HG03460 (cell line): ENCODE measurements around the gene FSHR.

Experiments
- ATAC-seq: cut with Tn5 transposase; IDR thresholded peaks from one replicate; pipeline ENCODE4 v1.9.1; 2021; ENCODE audit not compliant: unreplicated experiment

The FSHR gene, protein sequence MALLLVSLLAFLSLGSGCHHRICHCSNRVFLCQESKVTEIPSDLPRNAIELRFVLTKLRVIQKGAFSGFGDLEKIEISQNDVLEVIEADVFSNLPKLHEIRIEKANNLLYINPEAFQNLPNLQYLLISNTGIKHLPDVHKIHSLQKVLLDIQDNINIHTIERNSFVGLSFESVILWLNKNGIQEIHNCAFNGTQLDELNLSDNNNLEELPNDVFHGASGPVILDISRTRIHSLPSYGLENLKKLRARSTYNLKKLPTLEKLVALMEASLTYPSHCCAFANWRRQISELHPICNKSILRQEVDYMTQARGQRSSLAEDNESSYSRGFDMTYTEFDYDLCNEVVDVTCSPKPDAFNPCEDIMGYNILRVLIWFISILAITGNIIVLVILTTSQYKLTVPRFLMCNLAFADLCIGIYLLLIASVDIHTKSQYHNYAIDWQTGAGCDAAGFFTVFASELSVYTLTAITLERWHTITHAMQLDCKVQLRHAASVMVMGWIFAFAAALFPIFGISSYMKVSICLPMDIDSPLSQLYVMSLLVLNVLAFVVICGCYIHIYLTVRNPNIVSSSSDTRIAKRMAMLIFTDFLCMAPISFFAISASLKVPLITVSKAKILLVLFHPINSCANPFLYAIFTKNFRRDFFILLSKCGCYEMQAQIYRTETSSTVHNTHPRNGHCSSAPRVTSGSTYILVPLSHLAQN

DNA sequence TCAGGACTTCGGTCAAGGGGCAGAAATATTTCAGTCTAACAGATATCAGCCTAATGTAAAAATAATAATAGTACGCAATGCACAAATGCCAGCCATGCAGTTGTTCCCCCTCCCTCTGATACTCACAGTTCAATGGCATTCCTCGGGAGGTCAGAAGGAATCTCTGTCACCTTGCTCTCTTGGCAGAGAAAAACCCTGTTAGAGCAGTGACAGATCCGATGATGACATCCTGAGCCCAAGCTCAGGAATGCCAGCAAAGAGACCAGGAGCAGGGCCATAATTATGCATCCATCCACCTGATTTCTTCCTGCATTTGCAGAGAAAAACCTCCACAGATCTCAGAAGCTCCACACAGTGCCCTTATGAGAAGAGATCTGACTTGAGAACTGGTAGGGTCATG is at the start of gene FSHR:
TSS of gene FSHR (minus strand) at position 376 of the 400 bp plus-strand sequence. CDS start at position 278, 98 bp downstream.
- no peak for ATAC-seq

DNA sequence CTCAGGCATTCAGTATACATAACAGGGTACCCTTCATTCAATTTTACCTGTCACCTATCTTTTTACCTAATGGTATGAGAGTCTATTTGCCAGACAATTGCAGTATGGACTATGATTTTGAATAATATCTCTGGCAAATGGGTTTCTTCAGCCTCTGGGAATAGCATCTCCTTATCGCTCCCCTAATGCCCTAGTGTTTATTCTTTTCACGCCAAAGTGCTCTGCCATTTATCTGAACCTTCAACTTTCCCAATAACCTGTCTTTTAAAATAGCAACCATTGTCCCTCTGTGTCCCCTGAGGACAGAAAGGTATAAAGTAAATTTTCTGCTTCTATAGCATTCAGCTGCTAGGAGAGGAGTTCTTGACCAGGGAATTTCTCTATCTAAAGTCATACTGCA is 45.0 kb upstream of the FSHR start:
- ATAC-seq: no peak

DNA sequence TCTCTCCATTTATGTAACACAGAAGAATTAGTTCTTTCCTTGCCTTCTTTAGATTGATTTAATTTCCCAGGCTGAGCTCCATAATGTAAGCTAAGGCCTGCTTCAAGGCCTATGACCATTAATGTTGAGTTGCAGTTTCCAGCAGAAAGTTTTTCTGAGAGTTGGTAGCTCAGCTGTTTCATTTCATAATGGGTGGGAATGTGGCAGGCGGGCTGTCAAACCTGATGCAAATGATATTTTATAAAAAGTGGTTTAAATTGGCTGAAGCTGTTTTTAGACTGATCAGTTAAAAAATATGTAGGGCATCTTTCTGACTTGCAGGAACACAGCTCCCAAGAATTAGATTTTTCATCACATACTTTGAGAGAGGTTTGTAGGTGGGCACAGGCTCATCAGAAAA is 40.4 kb upstream of the FSHR start:
- no peak for ATAC-seq

DNA sequence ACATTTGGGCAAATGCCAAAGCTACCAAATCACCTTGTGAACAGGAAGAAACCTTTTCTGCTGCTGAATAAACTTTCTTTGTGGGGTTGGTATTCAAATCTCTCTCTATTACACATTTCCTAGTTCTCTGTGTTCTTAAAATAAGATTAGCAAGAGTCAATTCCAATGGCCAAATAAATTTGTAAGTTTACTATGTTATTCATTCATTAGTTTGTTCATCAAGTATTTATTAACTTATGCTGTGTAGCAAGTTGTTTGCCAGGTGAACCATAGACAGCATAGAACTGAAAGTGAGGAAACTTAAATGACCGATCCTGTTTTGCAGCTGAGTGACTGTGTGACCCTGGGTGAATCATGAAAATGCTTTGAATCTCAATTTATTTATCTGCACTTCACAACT is 37.7 kb upstream of the FSHR start:
- ATAC-seq: no peak

DNA sequence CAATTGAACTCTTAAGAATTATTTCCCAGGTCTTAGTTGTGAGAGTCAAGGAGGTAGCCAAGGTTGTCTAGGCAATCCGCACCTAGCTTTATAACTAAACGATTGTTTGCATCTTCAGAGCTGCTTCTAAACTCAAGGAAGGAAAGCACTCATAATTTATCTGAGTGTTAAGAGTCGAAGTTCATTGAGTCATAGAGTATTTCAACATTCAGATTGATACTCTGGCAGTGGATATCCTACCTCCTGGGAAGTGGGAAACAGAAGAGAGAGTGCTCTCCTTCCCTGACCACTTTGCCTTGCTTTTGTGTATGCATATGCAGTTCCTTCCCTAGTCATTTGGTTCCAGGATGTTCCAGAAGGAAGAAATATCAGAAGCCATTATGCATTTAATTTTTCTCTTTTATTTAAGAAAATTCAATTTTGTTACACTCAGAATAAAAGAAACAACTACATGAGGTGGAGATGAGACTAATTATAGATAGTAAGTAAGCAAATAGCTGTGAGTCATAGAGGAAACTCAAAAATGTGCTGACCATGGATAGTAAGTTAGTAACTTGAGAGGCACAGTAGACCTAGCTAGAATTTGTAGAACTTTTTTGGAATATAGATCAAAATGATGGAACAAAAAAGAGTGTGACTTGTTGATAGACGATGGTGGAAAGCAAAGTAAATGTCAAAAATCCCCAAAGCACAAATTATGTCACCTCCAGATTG is 35.4 kb upstream of the FSHR start:
- ATAC-seq: no peak

DNA sequence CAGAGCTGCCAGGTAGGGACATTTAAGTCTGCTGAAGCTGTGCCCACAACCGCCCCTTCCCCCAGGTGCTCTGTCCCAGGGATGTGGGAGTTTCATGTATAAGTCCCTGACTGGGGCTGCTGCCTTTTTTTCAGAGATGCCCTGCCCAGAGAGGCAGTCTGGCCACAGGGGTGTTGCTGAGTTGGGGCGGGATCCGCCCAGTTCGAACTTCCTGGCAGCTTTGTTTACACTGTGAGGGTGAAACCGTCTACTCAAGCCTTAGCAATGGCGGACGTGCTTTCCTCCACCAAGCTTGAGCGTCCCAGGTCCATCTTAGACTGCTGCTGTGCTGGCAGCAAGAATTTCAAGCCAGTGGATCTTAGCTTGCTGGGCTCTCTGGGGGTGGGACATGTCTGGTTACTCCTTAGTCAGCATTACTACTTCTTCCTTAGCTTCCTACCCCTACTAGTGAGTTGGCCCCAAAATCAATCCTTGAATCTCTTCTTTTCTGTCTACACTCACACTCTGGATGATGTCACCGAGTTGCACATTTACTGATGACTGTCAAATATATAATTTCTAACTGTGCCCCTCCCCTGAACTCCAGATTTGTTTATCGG is 31.8 kb upstream of the FSHR start:
- ATAC-seq: no peak

DNA sequence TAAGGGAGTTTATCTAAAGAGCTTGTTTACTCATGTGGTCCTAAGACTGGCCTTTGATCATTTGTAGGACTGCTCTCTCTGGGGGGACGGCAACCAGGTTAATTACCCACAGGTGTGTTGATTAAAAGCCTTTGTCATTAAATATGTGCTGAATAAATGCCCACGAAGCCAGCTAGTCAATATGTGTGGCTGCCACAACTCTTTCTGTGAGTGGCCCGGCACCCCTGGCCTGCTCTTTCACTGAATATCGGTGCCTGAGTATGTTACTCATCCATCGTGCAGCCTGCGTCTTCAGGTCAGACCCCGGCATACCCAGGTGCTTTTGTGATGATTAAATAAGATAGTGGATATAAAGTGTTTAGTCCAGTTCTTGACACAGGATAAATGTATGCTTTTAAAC is 24.3 kb upstream of the FSHR start:
- ATAC-seq: no peak

DNA sequence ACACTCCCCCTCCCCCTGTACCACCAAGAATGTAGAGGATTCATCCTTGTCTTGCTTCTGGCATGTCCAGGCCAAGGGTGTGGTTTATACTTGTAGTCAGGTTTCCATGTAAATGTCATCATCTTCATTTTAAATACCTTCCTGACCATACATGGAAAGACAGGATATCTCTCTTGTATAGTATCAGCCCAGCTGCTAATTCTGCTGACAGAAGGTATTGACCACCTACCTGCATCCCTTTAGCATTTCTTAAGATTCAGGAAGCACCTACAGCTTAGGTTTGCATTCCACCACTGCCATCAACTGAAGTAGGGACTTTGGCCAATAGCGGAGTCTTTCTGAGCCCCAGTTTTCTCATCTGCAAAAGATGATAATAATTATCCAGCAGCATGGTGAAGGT is 22.9 kb upstream of the FSHR start:
- ATAC-seq: no peak

DNA sequence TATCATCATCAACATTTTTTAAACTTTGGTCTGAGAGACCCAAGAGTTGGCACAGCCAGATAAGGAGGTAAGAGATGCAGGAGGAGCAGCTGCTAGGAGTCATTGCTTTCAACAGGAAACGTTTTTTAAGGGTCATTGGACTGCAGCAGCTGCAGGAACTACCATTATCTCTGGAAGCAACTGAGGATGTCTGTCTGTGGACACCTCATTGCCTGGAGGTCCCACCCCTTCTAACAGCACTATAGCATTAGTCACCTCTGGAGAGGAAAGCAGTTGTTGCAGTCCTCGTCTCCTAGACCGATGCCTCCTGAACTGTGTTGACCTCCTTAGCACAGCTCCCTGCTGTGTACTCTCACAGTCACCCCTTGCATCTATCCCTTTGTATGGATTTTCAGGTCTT is 21.5 kb upstream of the FSHR start:
- no peak for ATAC-seq

DNA sequence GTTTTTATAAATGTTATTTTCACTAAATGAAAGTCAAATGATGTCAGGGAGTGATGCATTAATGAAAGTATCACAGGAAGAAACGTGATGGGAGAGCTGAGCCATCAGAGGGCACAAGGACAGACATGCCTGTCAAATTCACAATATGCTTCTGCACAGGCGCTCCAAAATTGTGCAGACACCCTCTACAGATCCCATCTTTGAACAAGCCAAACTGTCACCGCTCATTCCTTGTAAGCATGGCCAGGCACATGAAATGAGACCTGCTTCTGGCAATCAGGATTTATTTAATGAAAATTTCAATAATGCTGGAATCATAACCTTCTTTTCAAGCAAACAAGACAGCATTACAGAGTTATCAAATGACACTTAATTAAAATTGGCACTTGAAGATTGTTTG is 20.4 kb upstream of the FSHR start:
- no peak for ATAC-seq

DNA sequence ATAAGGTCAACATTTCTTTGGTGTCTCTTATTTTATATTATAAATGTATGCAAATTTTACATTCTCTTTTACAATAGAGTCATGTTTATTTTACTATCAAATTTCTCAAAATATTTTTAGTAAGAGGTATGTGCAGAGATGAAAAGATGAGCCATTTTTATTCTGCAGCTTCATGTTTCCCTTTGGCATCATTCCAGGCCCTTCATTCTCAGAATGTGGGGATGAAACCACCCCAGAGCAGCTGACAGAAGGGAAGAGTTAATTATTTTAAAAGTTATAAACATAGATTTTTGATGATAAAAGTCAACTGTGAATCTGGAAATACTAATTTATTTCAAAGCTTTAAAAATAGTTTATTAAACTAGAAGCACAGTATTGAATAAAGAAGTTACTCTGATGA is 12.8 kb upstream of the FSHR start:
- ATAC-seq: no peak

DNA sequence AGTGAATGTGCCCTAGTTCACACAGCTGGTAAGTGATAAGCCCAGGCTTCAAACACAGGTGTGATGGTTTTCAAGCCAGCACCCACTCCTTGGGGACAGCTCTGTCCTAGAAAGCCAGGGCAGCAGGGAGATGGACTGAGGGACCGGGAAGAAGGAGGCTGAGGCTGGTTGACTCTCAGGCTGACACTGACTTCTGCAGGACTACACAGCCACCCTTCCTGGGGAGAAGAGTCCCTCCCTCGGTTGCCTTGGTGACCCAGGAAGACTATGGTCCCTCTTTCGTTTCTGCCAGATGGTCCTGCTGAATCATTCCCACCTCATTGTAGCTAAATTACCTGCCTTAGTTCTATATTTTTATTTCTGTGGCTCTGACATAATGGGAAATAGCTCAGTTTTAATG is 11.3 kb upstream of the FSHR start:
- ATAC-seq: no peak

DNA sequence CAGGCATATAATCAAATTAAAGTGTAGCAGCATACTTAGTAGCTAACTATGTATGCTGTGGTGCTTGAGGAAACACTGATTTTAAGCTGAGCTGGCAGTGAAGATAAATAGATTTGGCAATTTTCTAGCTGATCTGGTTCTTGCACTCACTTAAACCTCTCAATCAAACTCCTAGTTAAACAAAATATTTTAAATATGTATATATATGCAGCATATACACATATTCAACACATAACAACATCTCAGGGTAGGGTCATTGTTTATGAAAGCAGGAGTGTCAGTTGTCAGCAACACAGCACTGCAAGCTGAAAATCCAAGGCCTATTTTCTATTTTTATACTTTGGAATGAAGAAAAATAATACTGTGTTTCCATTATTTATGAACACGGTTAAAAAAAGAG is 10.4 kb upstream of the FSHR start:
- no peak for ATAC-seq

DNA sequence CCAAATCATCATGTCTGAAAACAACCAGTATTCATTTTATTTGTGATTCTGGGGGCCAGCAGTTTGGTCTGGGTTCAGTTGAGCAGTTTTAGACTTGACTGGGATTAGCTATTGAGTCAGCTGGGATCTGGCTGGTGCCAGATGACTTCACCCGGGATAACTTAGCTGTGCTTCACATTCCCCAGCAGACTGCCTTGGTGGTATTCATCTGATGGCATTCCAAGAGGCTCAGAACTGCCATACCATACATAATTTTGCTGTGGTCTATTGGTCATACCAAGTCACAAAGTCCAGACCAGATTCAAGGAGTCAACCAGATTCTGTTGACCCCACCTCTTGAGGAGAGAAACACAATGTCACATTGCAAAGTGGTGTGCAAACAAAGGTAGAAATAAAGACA is 7.8 kb upstream of the FSHR start:
- ATAC-seq: no peak

DNA sequence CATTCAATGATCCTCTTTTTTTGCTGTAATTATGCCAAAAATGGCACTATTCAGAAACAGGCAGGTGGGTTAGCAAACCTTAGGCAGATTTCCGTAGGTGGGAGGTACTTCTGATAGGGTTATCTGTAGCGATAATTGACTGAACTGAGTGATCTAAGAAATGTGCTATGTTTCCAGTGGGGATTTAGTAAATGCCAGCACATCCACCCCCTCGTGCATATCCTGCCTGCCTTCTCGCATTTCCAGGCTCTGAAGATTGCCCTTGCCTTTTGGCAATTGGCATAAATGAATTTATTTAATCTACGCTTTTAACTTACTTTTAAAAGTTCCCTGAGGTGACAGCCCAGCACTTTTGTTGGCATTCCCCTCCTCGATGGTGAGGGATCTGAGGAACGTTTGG is 576 bp upstream of the FSHR start:
- ATAC-seq: no peak

DNA sequence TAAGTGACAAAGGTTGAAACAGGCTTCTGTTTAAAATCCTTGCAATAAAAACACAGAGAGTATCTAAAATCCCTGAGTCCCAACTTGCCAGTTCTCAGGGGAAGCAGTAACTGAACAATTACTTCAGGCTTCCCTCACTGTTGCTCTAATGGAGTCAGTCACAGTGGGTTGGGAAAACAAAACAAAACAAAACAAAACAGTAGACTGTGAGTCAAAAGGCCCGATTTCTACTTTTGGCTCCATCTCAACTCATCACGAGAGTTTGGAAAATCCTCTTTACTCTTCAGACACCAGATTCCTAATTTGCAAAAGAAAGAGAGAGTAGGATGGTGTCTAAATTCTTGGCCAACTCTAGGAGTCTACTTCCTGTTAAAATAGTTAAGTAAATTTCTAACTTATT is 1.1 kb downstream of the FSHR start:
- ATAC-seq: no peak

DNA sequence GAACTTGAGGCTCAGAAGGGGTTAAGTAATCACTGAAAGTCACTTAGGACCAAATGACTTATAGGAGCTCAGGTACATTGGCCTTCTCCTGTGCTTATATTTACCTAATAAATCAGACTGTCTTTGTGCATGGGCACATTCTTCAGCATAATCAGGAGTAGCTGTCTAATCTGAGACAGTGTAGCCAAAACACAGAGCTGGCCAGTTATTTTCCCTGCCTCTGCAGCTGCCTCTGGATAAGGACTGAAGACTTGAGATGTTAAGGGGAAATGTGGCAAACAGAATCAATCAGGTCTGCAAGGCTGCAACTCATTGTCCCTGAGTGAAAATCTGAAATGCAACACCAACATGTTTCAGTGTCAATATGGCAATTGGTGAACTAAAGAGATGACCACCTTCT is 1.5 kb downstream of the FSHR start:
- ATAC-seq: no peak

DNA sequence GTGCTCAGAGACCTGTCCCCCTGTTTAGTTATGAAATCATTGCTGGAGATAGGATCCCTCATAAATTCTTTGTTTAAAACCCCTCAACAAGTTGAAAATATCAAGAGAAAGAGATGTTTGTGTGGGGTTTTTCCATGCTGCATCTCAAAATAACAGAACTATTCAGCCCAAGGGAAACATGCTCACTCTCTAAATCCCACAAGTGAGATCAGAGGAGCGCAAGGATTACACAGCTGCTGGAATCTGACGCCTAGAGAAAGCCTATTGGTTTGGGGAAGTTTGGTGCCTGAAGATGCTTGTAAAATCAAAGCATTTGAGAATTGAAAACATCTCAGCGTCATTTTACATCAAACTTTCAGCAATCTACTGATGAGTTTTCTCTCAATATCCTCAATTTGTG is 7.9 kb downstream of the FSHR start:
- no peak for ATAC-seq

DNA sequence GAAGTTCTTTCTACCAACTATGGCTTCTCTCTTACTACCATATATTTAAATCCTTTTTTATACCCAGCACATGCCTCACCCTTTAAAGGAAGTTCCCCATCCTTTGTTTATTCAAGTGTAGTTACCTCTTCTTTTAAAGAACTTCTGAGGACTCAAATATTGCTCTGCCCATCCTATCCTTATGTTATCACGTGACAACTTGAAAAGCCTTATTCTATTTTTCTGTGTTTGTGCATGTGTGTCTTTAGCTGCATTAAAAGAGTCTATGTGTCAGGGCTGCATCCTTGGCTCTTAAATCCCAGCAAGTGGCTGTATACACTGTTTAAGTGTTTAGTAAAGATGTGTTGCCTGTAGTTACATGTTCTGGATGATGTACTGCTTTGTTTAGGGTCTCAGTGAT is 22.5 kb downstream of the FSHR start:
- no peak for ATAC-seq

DNA sequence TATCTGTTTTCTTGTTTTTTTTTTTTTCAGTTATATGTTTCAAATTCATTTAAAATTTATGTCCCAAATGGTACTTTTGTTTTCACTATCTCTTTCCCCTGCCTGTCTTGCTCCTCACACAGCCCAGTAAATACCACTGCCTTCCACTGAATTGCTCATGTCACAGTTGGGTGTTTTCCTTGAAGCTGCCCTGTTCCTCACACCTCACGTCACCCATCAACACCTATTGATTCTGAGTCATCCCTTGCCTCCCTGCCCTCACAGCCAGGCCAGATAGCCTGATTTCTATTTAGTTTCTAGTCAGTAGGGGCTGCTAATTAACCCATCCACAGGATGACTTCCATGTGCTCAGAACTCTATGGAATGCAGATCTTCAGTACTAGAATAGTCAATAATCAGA is 25.3 kb downstream of the FSHR start:
- ATAC-seq: no peak

DNA sequence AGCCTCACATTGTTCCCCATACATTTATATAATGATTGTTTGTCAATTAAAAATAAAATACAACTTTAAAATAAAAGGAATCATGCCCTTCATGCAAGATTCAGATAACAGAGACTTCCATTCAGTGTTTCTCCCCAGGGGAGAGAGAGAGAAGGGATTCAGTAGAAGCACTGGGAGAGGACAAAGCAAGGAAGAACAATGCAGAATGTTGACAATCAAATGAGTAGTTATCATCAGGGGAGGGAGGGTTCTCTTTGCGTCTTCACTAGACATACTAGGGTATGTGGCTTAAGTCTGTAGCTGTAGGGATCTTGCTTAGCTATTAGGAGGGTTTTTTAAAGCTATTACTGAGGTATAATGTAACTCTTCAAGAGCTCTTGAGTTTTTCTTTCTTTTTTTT is 30.7 kb downstream of the FSHR start:
- no peak for ATAC-seq

DNA sequence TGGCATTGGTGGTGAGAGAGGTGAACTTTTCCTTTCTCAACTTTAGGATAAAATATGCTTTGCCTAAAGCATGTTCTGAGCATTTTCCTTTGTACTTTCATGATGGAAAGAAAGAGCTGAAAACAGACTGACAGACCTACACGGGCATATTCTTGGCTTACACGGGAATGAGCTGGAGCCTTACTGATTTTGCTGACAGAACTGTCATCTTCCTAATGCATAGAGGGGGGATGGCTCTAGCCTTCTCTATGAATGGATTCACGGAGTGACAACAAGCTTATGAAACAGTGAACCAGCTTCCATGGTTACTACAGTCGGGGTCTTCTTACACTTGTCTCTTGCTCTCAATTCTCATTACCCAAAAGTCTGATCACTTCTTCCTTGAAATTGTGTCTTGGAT is 32.2 kb downstream of the FSHR start:
- ATAC-seq: no peak
